Measurements from ENCODE around the gene PPP1R1A.

PPP1R1A gene

DNA sequence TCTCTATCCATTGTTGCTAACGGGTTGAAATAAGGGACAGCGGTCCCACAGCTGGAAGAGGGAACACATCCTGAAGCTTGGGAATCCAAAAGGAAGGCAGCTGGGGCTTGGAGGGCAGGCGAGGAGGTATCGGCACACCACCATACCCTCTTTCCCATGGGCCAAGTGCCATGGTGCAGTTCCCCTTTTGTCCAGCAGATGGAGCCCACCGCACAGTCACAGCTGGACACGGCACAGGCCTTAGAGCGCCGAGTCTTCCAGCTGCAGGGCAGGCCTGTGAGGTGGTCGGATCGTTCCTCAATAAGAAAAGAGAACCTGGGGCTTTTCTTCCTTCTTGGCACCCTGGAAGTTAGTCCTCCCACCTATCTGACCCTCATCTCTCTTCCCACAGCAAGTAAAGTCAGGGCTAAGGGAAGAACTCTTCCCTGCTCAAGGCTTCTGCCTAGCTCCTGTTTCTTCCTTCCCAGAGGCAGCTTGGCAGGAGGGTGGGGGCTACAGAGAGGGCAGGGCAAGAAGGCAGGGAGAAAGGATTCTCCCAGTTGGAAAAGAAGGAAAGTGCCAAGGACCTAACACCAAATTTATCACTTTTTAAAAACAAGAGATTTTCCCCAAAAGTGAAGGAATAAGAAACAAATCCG, 8.6 kb downstream of the PPP1R1A start:
- no peak for DNase-seq (ENCODE audit: low spot score)
- TF ChIP-seq CTCF (IDR thresholded peaks at IDR 0.05; ENCODE audit: poor library complexity, severe bottlenecking), result peak; percentile 95

GRCh38 chr12:54579258-54579657, 9.2 kb downstream of the PPP1R1A start:
- H3K4me3 ChIP-seq (ENCODE audit: severe bottlenecking), result no peak overlapping the region
- H3K36me3 ChIP-seq (ENCODE audit: low read depth), result no peaks in the 10 kb centered on the region
- H3K27ac ChIP-seq (ENCODE audit: poor library complexity, severe bottlenecking), result no peak overlapping the region
- H3K4me1 ChIP-seq (ENCODE audit: insufficient read depth, poor library complexity, severe bottlenecking), result no peaks in the 10 kb centered on the region
- DNase-seq (ENCODE audit: low spot score) (no peak), ATAC-seq (ENCODE audit: low read depth) (no peak; the same call in 2 of the 3 replicates)
- H3K27me3 ChIP-seq (ENCODE audit: insufficient read depth, poor library complexity, severe bottlenecking), result peaks cover 4% of the 10 kb centered on the region
- TF ChIP-seq CTCF (IDR thresholded peaks at IDR 0.05; ENCODE audit: poor library complexity, severe bottlenecking), result no peak
- no peaks in the 10 kb centered on the region for H3K9me3 ChIP-seq (ENCODE audit: severe bottlenecking)

More for the DNA sequence above, 8.6 kb downstream of the PPP1R1A start:
- H3K27me3 ChIP-seq (ENCODE audit: insufficient read depth, poor library complexity, severe bottlenecking), result peaks cover 4% of the 10 kb centered on the region
- no peaks in the 10 kb centered on the region for H3K9me3 ChIP-seq (ENCODE audit: severe bottlenecking)
- H3K4me3 ChIP-seq (ENCODE audit: severe bottlenecking), result no peak overlapping the region
- no peaks in the 10 kb centered on the region for H3K36me3 ChIP-seq (ENCODE audit: low read depth)
- no peaks in the 10 kb centered on the region for H3K4me1 ChIP-seq (ENCODE audit: insufficient read depth, poor library complexity, severe bottlenecking)
- no peak overlapping the region for H3K27ac ChIP-seq (ENCODE audit: poor library complexity, severe bottlenecking)
- peak; percentile 93 for ATAC-seq (ENCODE audit: low read depth)

- Histone ChIP-seq H3K27me3 (ENCODE audit: insufficient read depth, poor library complexity, severe bottlenecking) (peaks cover 4% of the 10 kb centered on the region), H3K27ac (ENCODE audit: poor library complexity, severe bottlenecking) (no peak overlapping the region), H3K4me3 (ENCODE audit: severe bottlenecking) (no peak overlapping the region), H3K9me3 (ENCODE audit: severe bottlenecking) (no peaks in the 10 kb centered on the region), H3K4me1 (ENCODE audit: insufficient read depth, poor library complexity, severe bottlenecking) (no peaks in the 10 kb centered on the region), H3K36me3 (ENCODE audit: low read depth) (no peaks in the 10 kb centered on the region)
- ATAC-seq (ENCODE audit: low read depth), result no peak
- no peak for TF ChIP-seq CTCF (IDR thresholded peaks at IDR 0.05; ENCODE audit: poor library complexity, severe bottlenecking)
- DNase-seq (ENCODE audit: low spot score), result no peak
These were observed 9.7 kb downstream of the PPP1R1A start for GRCh38 chr12:54578778-54579177.

GRCh38 chr12:54572881-54573280, 15.6 kb downstream of the PPP1R1A start:
- Histone ChIP-seq H3K27me3 (ENCODE audit: insufficient read depth, poor library complexity, severe bottlenecking) (peaks cover 7% of the 10 kb centered on the region), H3K27ac (ENCODE audit: poor library complexity, severe bottlenecking) (no peak overlapping the region), H3K4me3 (ENCODE audit: severe bottlenecking) (no peak overlapping the region), H3K36me3 (ENCODE audit: low read depth) (no peaks in the 10 kb centered on the region), H3K4me1 (ENCODE audit: insufficient read depth, poor library complexity, severe bottlenecking) (no peaks in the 10 kb centered on the region), H3K9me3 (ENCODE audit: severe bottlenecking) (no peaks in the 10 kb centered on the region)
- ATAC-seq (ENCODE audit: low read depth) (no peak), DNase-seq (ENCODE audit: low spot score) (no peak)
- TF ChIP-seq CTCF (IDR thresholded peaks at IDR 0.05; ENCODE audit: poor library complexity, severe bottlenecking), result no peak

Measured in RWPE2 (cell line).